Neural progenitor cell (in vitro differentiated cells): ENCODE measurements around the gene ARHGEF9. TPM values are rescaled to one million over a fixed set of nuclear protein-coding genes. Genes with fewer than 3 reads are reported as not detected.
A peak's percentile ranks its signal among the peaks of the same experiment; 100 is the strongest.
"Not testable (repeated sequence)": the region's sequence is repeated elsewhere in the genome, so short reads cannot be mapped to it uniquely, and the experiment has no call there.

ENCODE experiments used
- DNase-seq: peaks from one replicate; pipeline ENCODE4 v3.0.0-alpha.2; 2016; ENCODE audit warnings: low spot score
- H2AFZ ChIP-seq: fragments of 200-600 bp; sonication (generic); replicated peaks from 2 replicates; pipeline ENCODE4 v1.6.1; 2016; ENCODE audit warnings: antibody characterized with exemption
- H3F3A ChIP-seq: fragments of 200-600 bp; sonication (generic); 2 replicates; pipeline ENCODE4 v1.6.1; 2016; ENCODE audit warnings: antibody characterized with exemption, low read depth
- H3K27ac ChIP-seq: fragments of 200-600 bp; sonication (generic); 2 replicates; pipeline ENCODE4 v1.5.1; 2016; ENCODE audit warnings: mild to moderate bottlenecking
- H3K27me3 ChIP-seq: fragments of 200-600 bp; sonication (generic); 2 replicates; pipeline ENCODE4 v1.6.1; 2016; ENCODE audit warnings: mild to moderate bottlenecking, moderate library complexity
- H3K36me3 ChIP-seq: fragments of 200-600 bp; sonication (generic); 2 replicates; pipeline ENCODE4 v1.5.1; 2016
- H3K4me1 ChIP-seq: fragments of 200-600 bp; sonication (generic); 2 replicates; pipeline ENCODE4 v1.6.1; 2016; ENCODE audit warnings: mixed run types
- H3K4me2 ChIP-seq: fragments of 200-600 bp; sonication (generic); 2 replicates; pipeline ENCODE4 v1.6.1; 2016
- H3K4me3 ChIP-seq: fragments of 200-600 bp; sonication (generic); 2 replicates; pipeline ENCODE4 v1.5.1; 2016
- H3K79me2 ChIP-seq: fragments of 200-600 bp; sonication (generic); 2 replicates; pipeline ENCODE4 v1.6.1; 2016; ENCODE audit warnings: low read depth
- H3K9ac ChIP-seq: fragments of 200-600 bp; sonication (generic); 2 replicates; pipeline ENCODE4 v1.6.1; 2016
- H3K9me3 ChIP-seq: fragments of 200-600 bp; sonication (generic); 2 replicates; pipeline ENCODE4 v1.5.1; 2016; ENCODE audit warnings: low read depth
- H4K20me1 ChIP-seq: fragments of 200-600 bp; sonication (generic); 2 replicates; pipeline ENCODE4 v1.6.1; 2016; ENCODE audit warnings: low read depth
- H3K27ac Mint-ChIP-seq: 3 replicates; pipeline ENCODE4 v1.8.0; 2021; ENCODE audit warnings: mixed read lengths
- H3K27me3 Mint-ChIP-seq: 2 replicates; pipeline ENCODE4 v1.8.0; 2022; ENCODE audit warnings: low read depth, mild to moderate bottlenecking, inconsistent platforms, moderate library complexity, mixed read lengths; ENCODE audit not compliant: insufficient read depth
- H3K36me3 Mint-ChIP-seq: 3 replicates; pipeline ENCODE4 v1.8.0; 2021; ENCODE audit warnings: mixed read lengths
- H3K4me1 Mint-ChIP-seq: 3 replicates; pipeline ENCODE4 v1.8.0; 2021; ENCODE audit warnings: mixed read lengths
- H3K4me3 Mint-ChIP-seq: 3 replicates; pipeline ENCODE4 v1.8.0; 2021; ENCODE audit warnings: mild to moderate bottlenecking, moderate library complexity, mixed read lengths
- H3K9me3 Mint-ChIP-seq: 3 replicates; pipeline ENCODE4 v1.8.0; 2020; ENCODE audit warnings: mixed read lengths
- EZH2 ChIP-seq: fragments of 200-600 bp; sonication (generic); IDR thresholded peaks from 2 replicates; pipeline ENCODE4 v1.6.1; 2017; ENCODE audit warnings: antibody characterized with exemption, mild to moderate bottlenecking, moderate library complexity
- EZH2phosphoT487 ChIP-seq: fragments of 200-600 bp; sonication (generic); IDR thresholded peaks from 2 replicates; pipeline ENCODE4 v1.6.1; 2017; ENCODE audit warnings: antibody characterized with exemption
- total RNA-seq: library from RNA; depleted of rRNA; stranded (reverse); fragments of >200 nt; gene quantifications from 2 replicates; pipeline ENCODE4 v1.2.3, GENCODE V29; 2015; ENCODE audit warnings: low replicate concordance
- TF ChIP-seq, protein P1 (sequence below): fragments of 200-600 bp; sonication (generic); IDR thresholded peaks from 2 replicates; pipeline ENCODE4 v1.5.1; 2017; ENCODE audit warnings: antibody characterized with exemption, mild to moderate bottlenecking

ARHGEF9 gene
- total RNA-seq, 1 donor from 2014 or later, result 49.7 TPM

- H3K4me1 Mint-ChIP-seq, result peaks cover 10% of the 10 kb centered on the region
- DNase-seq, result no peak
- H3F3A ChIP-seq, result peaks cover 3% of the 10 kb centered on the region
- no peaks in the 10 kb centered on the region for H4K20me1 ChIP-seq
- H3K27me3 ChIP-seq, result no peaks in the 10 kb centered on the region
- H3K79me2 ChIP-seq, result no peaks in the 10 kb centered on the region
- no peak overlapping the region for H3K4me2 ChIP-seq
- H3K4me3 ChIP-seq, result no peak overlapping the region
- H3K9ac ChIP-seq, result no peak overlapping the region
- TF ChIP-seq, protein P1, sequence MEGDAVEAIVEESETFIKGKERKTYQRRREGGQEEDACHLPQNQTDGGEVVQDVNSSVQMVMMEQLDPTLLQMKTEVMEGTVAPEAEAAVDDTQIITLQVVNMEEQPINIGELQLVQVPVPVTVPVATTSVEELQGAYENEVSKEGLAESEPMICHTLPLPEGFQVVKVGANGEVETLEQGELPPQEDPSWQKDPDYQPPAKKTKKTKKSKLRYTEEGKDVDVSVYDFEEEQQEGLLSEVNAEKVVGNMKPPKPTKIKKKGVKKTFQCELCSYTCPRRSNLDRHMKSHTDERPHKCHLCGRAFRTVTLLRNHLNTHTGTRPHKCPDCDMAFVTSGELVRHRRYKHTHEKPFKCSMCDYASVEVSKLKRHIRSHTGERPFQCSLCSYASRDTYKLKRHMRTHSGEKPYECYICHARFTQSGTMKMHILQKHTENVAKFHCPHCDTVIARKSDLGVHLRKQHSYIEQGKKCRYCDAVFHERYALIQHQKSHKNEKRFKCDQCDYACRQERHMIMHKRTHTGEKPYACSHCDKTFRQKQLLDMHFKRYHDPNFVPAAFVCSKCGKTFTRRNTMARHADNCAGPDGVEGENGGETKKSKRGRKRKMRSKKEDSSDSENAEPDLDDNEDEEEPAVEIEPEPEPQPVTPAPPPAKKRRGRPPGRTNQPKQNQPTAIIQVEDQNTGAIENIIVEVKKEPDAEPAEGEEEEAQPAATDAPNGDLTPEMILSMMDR, result peak; percentile 18
- TF ChIP-seq EZH2, result no peak
- no peak for TF ChIP-seq EZH2phosphoT487
- H3K9me3 Mint-ChIP-seq, result peaks cover 2% of the 10 kb centered on the region
- no peak overlapping the region for H3K4me3 Mint-ChIP-seq
- no peak overlapping the region for H2AFZ ChIP-seq
- peaks cover 6% of the 10 kb centered on the region for H3K9me3 ChIP-seq
- no peak overlapping the region for H3K27ac Mint-ChIP-seq
- no peak overlapping the region for H3K27ac ChIP-seq
- H3K27me3 Mint-ChIP-seq, result peaks cover 5% of the 10 kb centered on the region
- no peaks in the 10 kb centered on the region for H3K4me1 ChIP-seq
- no peaks in the 10 kb centered on the region for H3K36me3 Mint-ChIP-seq
- no peaks in the 10 kb centered on the region for H3K36me3 ChIP-seq
Observed at GRCh38 chrX:63812823-63813222, 27.8 kb upstream of the ARHGEF9 start.

- Mint-ChIP-seq H3K4me3 (no peak overlapping the region), H3K4me1 (peaks cover 10% of the 10 kb centered on the region), H3K36me3 (no peaks in the 10 kb centered on the region), H3K27me3 (peaks cover 8% of the 10 kb centered on the region), H3K27ac (no peak overlapping the region), H3K9me3 (peaks cover 2% of the 10 kb centered on the region)
- TF ChIP-seq EZH2phosphoT487 (no peak), EZH2 (no peak)
- TF ChIP-seq, protein P1, result no peak
- Histone ChIP-seq H3K27ac (no peak overlapping the region), H3K79me2 (no peaks in the 10 kb centered on the region), H2AFZ (no peak overlapping the region), H3K4me1 (no peaks in the 10 kb centered on the region), H3K36me3 (no peaks in the 10 kb centered on the region), H3K9me3 (peaks cover 6% of the 10 kb centered on the region), H3K4me2 (no peak overlapping the region), H3K4me3 (no peak overlapping the region), H4K20me1 (no peaks in the 10 kb centered on the region), H3K9ac (no peak overlapping the region), H3F3A (peaks cover 3% of the 10 kb centered on the region), H3K27me3 (no peaks in the 10 kb centered on the region)
- no peak for DNase-seq
Observed at GRCh38 chrX:63810746-63811145, 25.7 kb upstream of the ARHGEF9 start.

GRCh38 chrX:63809173-63809572, 24.2 kb upstream of the ARHGEF9 start:
- Histone ChIP-seq H4K20me1 (no peaks in the 10 kb centered on the region), H3K9me3 (peaks cover 6% of the 10 kb centered on the region), H3K4me1 (no peaks in the 10 kb centered on the region), H3K27me3 (no peaks in the 10 kb centered on the region), H3K4me2 (no peak overlapping the region), H3K9ac (no peak overlapping the region), H3K27ac (no peak overlapping the region), H2AFZ (no peak overlapping the region), H3K79me2 (no peaks in the 10 kb centered on the region), H3F3A (peaks cover 3% of the 10 kb centered on the region), H3K4me3 (no peak overlapping the region), H3K36me3 (no peaks in the 10 kb centered on the region)
- H3K4me3 Mint-ChIP-seq, result no peak overlapping the region
- peaks cover 8% of the 10 kb centered on the region for H3K27me3 Mint-ChIP-seq
- H3K27ac Mint-ChIP-seq, result no peak overlapping the region
- no peaks in the 10 kb centered on the region for H3K36me3 Mint-ChIP-seq
- peaks cover 2% of the 10 kb centered on the region for H3K9me3 Mint-ChIP-seq
- peaks cover 10% of the 10 kb centered on the region for H3K4me1 Mint-ChIP-seq
- TF ChIP-seq EZH2phosphoT487 (no peak), EZH2 (no peak)
- TF ChIP-seq, protein P1, result no peak
- DNase-seq, result no peak

- H3K79me2 ChIP-seq, H4K20me1 ChIP-seq, H2AFZ ChIP-seq: not testable (repeated sequence)
Observed at GRCh38 chrX:63795406-63795805, 10.4 kb upstream of the ARHGEF9 start.

More at GRCh38 chrX:63795406-63795805, 10.4 kb upstream of the ARHGEF9 start:
- not testable (repeated sequence) for H3K36me3 ChIP-seq, H3K9ac ChIP-seq, H3K27ac Mint-ChIP-seq, H3K4me2 ChIP-seq, H3K27ac ChIP-seq, H3F3A ChIP-seq, H3K27me3 Mint-ChIP-seq, H3K4me1 Mint-ChIP-seq, H3K9me3 Mint-ChIP-seq, H3K9me3 ChIP-seq, DNase-seq, H3K27me3 ChIP-seq, H3K4me3 ChIP-seq, H3K4me1 ChIP-seq, H3K36me3 Mint-ChIP-seq, H3K4me3 Mint-ChIP-seq
